Measurements from ENCODE around the gene GPR146.

DNA sequence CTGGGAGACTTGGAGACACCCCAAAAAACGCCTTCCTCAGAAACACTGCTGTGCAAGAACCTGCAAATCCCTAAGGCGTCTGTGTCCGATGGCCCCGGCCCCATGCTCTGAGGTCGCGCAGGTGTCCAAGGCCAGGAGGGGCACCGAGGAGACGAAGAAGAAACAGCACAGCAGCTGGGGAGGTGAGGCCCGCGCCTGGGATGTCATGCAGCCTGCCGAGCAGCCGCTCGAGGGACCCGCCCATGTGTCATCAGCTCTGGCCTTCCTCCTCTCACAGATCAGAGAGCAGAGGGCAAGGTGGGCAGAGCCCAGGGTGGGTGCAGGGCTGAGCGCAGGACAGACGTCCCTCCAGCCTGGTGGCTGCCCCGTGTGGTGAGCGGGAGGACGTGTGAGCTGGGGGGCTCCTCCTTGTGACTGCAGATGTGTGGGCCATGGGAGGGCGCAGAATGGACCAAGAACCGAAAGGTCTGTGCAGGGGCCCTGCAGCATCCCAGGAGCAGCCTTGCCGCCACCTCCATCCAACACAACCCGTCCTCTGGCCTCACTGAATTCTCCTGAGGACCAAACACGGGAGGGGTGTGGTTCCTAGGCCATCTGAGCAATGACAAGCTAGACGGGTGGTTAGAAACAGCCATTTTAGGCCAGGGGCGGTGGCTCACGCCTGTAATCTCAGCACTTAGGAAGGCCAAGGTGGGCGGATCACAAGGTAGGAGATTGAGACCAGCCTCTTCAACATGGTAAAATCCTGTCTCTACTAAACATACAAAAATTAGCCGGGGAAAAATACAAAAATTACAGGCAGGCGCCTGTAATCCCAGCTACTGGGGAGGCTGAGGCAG is 30.5 kb downstream of the GPR146 start:
- TF ChIP-seq, protein P1, sequence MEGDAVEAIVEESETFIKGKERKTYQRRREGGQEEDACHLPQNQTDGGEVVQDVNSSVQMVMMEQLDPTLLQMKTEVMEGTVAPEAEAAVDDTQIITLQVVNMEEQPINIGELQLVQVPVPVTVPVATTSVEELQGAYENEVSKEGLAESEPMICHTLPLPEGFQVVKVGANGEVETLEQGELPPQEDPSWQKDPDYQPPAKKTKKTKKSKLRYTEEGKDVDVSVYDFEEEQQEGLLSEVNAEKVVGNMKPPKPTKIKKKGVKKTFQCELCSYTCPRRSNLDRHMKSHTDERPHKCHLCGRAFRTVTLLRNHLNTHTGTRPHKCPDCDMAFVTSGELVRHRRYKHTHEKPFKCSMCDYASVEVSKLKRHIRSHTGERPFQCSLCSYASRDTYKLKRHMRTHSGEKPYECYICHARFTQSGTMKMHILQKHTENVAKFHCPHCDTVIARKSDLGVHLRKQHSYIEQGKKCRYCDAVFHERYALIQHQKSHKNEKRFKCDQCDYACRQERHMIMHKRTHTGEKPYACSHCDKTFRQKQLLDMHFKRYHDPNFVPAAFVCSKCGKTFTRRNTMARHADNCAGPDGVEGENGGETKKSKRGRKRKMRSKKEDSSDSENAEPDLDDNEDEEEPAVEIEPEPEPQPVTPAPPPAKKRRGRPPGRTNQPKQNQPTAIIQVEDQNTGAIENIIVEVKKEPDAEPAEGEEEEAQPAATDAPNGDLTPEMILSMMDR (conservative IDR thresholded peaks at IDR 0.05; ENCODE audit: low read depth, low read length), result no peak
- no peak for TF ChIP-seq EZH2 (IDR thresholded peaks at IDR 0.05; ENCODE audit: borderline replicate concordance, low read depth, low read length, poor library complexity, severe bottlenecking)

All from A673 (cell line).